NCI-H748 (cell line): ENCODE data around the gene ZP1.
"Not testable (repeated sequence)": the region's sequence is repeated elsewhere in the genome, so short reads cannot be mapped to it uniquely, and the experiment has no call there.

ENCODE experiments used
- DNase-seq: peaks from one replicate; lab custom pipeline; 2025; ENCODE audit not compliant: unreplicated experiment; lab: John Stamatoyannopoulos, UW

The ZP1 gene

GRCh38 chr11:60905047-60905446 is 37.7 kb downstream of the ZP1 start:
- peak; percentile 36 for DNase-seq

DNA sequence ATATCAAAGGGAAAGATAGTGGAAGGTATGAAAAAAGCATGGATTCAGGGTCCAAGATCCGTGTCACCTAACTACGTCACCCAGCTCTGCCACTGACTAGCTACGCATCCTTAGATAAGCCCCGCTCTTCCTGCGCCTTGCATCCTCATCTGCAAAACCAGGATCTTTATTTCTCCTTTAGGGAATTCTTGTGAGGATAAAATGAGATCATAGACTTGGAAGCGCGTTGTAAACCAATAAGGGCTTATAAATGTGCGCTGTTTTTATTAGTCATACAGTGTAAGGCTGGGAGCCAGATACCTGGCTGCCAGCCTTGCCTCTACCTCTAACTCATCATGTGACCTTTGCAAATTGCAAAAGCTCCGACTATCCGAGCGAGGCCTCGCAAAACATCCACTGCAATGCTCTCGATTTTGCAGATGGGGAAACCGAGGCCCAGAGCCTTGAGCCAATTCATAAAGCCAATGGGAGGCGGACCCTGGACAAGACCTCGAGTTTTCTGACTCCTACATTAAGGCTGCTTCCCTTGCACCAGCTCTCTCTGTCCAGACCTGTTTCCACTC is 38.3 kb downstream of the ZP1 start:
- peak; percentile 53 for DNase-seq

DNA sequence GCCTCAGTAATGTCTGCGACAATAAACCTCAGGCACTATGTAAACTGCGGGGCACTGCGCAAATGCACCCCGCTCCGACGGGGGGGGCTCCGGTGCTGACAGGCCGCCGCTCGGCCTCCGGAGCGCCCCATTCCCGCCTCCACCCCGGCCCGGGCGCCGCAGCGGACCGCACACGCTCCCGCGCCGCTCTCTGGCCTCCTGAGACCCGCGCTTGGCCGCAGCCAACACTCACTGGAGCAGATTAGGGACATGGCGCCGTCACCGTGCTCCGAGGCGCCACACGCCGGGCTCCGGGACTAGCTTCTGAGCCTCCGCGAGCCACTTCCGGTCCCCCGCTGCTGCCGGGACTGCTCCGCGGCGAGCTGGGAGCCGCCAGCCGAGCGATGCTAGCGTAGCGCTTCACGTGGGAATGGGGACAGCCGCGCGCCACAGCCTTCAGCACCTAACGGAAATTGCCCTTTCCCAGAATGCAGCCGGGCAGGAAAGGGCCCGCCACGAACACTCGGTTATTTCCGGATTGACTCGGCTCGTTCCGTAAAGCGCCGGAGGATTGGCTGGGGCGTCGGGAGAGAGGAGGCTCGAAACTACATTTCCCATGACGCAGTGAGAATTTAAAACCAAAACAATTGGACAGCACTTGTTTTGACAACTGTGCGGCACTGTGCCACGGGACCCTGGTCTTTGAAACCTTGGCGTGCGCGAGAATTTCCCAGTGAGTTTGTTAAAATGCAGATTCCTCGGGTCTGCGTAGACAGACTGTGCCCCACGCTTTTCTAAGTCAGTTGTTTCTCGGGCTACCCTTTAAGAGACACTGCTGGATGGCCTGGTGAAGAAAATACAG is 39.0 kb downstream of the ZP1 start, which contains the start of gene PRPF19:
PRPF19 (minus strand) TSS at position 454 of the 841 bp plus-strand sequence; CDS start at position 251, 203 bp downstream.
- peak; percentile 97 for DNase-seq

GRCh38 chr11:60908803-60909202 is 41.5 kb downstream of the ZP1 start:
- no peak for DNase-seq

GRCh38 chr11:60909680-60910280 is 42.4 kb downstream of the ZP1 start:
- not testable (repeated sequence) for DNase-seq

DNA sequence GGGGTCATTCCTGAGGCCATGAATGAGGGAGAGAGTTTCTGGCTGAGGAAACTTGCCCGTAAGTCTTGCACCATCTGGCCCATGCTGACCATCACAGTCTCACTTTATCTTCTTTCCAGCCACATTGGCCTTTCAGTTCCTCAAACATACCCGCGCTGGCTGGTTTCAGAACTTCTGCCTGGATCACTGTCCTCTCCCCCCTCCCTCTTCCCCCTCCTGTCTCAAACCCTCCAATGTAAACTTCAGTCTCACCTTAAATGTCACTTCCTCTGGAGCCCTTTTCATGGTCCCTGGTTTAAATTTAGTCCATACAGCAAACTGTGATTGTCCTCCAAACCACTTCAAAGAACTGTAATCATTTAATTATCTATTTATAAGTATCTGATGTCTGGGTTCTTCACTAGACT is 42.9 kb downstream of the ZP1 start:
- DNase-seq: no peak

GRCh38 chr11:60910711-60911380 is 43.5 kb downstream of the ZP1 start:
- DNase-seq: no peak

- DNase-seq: peak; percentile 26
These were observed 45.0 kb downstream of the ZP1 start for GRCh38 chr11:60912223-60912850.

- DNase-seq: no peak
These were observed 45.6 kb downstream of the ZP1 start for GRCh38 chr11:60912851-60913528.

GRCh38 chr11:60913793-60914632 is 46.7 kb downstream of the ZP1 start, which contains the start of gene TMEM109:
TSS of gene TMEM109 (plus strand) at chr11:60914158. CDS start at chr11:60919694, 5,536 bp downstream.
- peak; percentile 96 for DNase-seq

DNA sequence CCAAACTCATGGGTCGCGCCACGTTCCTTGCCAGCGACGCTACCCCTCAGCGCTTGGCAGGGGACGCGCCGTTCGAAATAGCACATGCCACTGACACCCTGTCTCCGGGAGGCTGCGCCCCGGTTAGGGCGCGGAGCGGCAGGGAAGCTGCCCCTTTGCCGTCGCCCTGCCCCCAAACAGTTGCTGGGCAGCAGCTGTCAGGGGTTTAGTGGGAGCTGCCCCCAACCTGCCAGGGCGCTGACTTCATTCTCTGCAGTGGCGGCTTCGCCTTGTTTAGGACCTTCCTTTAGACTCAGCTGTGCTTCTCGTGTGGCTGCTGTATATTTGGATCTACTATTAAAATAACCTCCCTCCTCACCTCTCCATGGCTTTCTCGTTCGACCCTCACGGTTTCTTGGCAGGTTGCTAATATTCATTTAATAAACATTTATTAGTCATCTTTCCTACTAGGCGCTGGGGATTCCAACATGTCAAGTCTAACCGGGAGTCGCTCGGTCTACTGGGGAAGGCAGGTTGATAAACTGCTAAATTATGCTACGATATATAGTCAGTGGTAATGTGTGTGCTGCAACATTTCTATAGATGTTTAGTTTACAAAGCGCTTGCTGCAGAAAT is 47.4 kb downstream of the ZP1 start:
- DNase-seq: peak; percentile 53

DNA sequence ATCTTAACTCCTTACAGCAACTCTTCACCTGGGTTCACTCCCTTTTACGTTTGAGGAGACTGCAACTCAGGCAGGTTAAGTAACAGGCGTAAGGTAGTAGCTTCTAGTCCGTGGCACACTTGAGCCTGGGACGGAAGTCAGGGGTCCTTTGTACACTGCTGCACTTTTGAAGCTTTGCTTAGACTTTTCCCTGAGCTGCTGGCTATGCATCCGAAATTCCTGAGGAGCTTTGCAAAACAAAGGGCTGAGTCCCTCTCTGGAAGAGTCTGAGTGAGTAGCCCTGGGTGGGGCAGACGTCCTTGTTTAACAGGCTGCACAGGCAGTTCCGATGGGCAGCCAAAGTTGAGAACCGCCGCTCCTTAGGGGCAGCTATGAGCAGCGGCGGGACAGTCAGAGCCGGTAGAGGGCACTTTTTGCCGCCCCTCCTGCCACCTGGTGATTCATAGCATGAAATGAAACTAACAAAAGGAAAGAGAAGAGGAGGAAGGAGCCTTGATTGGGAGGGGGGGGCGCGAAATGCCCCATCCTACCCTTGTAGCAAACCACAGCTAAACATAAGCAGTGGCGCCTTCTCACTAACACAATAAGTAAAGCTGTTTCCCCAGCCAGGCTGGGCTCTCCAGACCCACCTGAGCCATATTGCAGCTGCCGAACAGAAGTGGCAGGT is 48.0 kb downstream of the ZP1 start:
- DNase-seq: peak; percentile 47

DNA sequence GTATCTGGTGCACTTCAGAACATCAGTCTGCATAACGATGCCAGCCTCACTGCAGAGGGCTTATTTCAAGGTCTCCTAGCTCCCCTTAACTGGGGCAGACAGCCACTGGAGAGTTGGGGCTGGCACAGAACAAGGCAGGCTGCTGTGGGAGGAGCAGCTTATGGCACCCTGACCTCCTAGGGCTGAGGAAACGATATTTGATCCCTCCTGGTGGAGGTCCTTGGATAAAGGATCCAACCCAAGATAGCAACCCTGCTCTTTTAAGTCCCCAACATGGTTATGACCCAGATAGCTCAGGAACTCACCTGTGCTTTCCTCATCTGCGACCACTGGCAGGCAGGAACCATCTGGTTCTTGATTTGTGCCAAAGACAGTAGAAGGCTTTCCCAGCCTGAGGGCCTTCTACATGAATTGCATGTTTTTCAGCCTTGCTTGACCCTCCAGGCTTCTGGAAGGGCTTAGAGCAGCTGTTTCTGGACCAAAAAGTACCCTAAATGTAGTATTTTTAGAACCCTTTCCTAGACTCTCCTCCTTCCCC is 49.4 kb downstream of the ZP1 start:
- DNase-seq: no peak

DNA sequence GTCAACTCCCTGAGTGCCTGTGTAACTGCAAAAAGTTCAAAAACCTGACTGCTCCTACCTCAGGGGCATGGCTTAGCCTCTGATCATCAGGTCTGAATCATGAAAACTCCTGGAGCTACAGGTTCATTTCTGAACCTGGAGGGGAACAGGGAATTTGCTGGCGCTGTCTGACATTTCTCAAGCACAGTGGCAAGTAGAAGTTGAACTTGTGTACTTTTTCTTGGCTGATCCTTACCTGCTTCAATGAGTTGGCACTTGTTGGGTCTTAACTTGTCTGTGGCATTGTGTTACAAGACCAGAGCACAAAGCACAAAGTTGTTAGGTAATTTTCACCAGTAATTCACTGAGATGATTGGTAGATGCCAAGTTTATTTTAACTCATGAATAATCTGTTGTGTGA is 49.9 kb downstream of the ZP1 start:
- no peak for DNase-seq

DNA sequence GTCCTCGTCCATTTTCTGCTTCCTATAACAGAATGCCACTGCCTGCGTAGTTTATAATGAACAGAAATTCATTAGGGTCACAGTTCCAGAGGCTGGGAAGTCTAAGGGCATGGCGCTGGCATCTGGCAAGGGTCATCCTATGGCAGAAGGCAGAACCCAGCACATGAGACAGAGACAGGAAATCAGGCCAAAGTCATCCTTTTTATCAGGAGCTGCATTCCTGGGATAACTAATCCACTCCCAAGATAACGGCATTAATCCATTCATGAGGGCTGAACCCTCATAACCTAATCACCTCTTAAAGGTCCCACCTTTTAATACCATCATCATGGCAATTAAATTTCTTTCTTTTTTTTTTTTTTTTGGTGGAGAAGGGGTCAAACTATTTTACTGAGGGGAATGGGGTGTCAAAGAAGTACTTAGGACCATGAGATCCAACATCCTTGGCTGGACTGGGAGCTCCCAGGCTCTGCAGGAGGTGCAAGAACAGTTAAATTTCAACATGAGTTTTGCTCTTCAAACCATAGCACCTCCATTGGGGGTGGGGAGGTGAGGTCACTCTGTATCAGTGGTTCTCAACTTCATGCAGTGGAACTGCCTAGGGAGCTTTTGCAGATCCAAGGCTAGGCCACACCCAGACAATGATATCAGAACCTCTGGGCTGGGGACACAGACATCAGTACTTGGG is 51.1 kb downstream of the ZP1 start:
- DNase-seq: no peak

- DNase-seq: no peak
These were observed 51.6 kb downstream of the ZP1 start for GRCh38 chr11:60918939-60919265.

DNA sequence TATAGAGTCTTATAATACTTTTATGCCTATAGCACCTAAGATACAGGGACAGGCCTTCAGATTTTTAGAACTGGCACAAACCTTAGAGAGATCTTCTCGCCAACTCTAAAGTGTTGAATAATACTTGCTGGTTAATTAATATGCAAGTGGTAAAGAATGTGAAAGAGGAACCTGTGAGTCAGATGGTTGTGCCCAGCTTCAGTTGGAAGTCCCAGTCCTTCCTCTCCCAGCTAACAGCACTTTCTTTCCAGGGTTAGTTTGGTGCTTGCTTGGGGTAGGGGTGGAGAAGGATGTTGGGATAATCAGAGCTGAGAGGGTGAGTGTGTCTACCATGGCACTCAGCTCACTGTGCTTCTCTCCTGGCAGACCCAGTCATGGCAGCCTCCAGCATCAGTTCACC is 52.0 kb downstream of the ZP1 start:
- DNase-seq: no peak

GRCh38 chr11:60919956-60920355 is 52.6 kb downstream of the ZP1 start:
- DNase-seq: no peak
